Peyer's patch (tissue), 4 donors: ENCODE results near the gene SSPN. TPM values are rescaled to one million over a fixed set of nuclear protein-coding genes. Genes with fewer than 3 reads are reported as not detected.

Experiments used
- DNase-seq, 3 donors: peaks; one replicate each; pipeline ENCODE4 v3.0.0-alpha.2; 2017 to 2019
- H3K27ac ChIP-seq, 4 donors: fragments of 200-600 bp; sonication (generic); one replicate each; pipeline ENCODE4 v1.5.1; 2016 to 2019
- H3K27me3 ChIP-seq, 2 donors: fragments of 200-600 bp; sonication (generic); one replicate each; pipeline ENCODE4 v1.5.1; 2019
- H3K36me3 ChIP-seq, 3 donors: fragments of 200-600 bp; sonication (generic); one replicate each; pipeline ENCODE4 v1.5.1; 2016 to 2019
- H3K4me1 ChIP-seq, 4 donors: fragments of 200-600 bp; sonication (generic); one replicate each; pipeline ENCODE4 v1.5.1; 2016 to 2019
- H3K4me3 ChIP-seq, 4 donors: fragments of 200-600 bp; sonication (generic); 1 replicate in 3 of 4; 2 replicates in 1 of 4; pipeline ENCODE4 v1.5.1; 2016 to 2019; ENCODE audit warnings: mild to moderate bottlenecking in 1 of 4
- H3K9me3 ChIP-seq, 4 donors: fragments of 200-600 bp; sonication (generic); one replicate each; pipeline ENCODE4 v1.5.1; 2016 to 2019; ENCODE audit warnings: mild to moderate bottlenecking in 1 of 4
- POLR2A ChIP-seq, 2 donors: fragments of 450-650 bp; IDR thresholded peaks; one replicate each; pipeline ENCODE4 v1.5.1; 2017; ENCODE audit warnings: antibody characterized with exemption in 2 of 2, mild to moderate bottlenecking in 2 of 2, moderate library complexity in 2 of 2
- total RNA-seq, 4 donors: library from RNA; depleted of rRNA; stranded (reverse); fragments of >200 nt; gene quantifications; one replicate each; pipeline ENCODE4 v1.1.0, GENCODE V29; 2016
- TF ChIP-seq, protein P1 (sequence below), 6 experiments: fragments of 450-650 bp in 4 of 6; fragments of 200-600 bp in 2 of 6; sonication (generic) in 1 of 6; IDR thresholded peaks; one replicate each; pipeline ENCODE4 v1.5.1; 2017 to 2019; ENCODE audit warnings: antibody characterized with exemption in 6 of 6, mild to moderate bottlenecking in 3 of 6, moderate library complexity in 1 of 6

The SSPN gene
- total RNA-seq, 4 donors from 2014 or later = 3.0 to 10.9 (median 6.5) TPM

DNA sequence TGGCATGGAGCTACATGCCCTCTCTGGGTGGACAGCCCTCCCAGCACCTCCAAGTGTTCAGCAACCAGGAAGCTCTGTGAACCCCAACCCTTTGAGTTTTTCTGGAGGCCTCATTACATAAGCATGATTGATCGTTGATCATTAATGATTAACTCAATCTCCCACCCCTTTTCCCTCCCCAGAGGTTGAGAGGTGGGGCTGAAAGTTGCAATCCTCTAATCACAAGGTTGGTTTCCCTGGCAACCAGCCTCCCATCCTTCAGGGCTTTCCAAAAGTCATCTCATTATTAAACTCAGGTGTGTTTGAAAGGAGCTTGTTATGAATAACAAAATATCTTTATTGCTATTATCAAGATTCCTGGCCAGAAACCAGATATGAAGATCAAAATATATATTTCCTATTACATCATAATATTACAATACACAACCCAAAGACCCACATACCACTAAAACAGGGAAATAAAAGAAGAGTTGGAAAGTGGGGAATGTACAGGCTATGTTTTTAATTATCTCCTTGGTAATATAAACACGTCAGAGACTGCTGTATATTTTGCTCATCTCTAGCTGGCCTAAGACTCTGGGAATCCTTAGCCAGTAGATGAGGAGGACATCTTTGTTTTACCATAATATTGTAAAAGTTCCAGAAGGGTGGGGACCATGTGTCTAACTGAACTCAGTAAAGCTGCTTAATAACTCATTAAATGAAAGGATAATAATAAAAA, 73.6 kb downstream of the SSPN start:
- Histone ChIP-seq H3K36me3 (no peaks in the 10 kb centered on the region), H3K4me1 (peaks cover 0 to 17% (median 0%) of the 10 kb centered on the region in 4 donors), H3K4me3 (no peak overlapping the region), H3K27me3 (no peaks in the 10 kb centered on the region), H3K27ac (no peak overlapping the region), H3K9me3 (no peaks in the 10 kb centered on the region)
- TF ChIP-seq POLR2A (IDR thresholded peaks at IDR 0.05) = no peak
- TF ChIP-seq, protein P1, sequence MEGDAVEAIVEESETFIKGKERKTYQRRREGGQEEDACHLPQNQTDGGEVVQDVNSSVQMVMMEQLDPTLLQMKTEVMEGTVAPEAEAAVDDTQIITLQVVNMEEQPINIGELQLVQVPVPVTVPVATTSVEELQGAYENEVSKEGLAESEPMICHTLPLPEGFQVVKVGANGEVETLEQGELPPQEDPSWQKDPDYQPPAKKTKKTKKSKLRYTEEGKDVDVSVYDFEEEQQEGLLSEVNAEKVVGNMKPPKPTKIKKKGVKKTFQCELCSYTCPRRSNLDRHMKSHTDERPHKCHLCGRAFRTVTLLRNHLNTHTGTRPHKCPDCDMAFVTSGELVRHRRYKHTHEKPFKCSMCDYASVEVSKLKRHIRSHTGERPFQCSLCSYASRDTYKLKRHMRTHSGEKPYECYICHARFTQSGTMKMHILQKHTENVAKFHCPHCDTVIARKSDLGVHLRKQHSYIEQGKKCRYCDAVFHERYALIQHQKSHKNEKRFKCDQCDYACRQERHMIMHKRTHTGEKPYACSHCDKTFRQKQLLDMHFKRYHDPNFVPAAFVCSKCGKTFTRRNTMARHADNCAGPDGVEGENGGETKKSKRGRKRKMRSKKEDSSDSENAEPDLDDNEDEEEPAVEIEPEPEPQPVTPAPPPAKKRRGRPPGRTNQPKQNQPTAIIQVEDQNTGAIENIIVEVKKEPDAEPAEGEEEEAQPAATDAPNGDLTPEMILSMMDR (IDR thresholded peaks at IDR 0.05) = no peak
- DNase-seq = no peak

DNA sequence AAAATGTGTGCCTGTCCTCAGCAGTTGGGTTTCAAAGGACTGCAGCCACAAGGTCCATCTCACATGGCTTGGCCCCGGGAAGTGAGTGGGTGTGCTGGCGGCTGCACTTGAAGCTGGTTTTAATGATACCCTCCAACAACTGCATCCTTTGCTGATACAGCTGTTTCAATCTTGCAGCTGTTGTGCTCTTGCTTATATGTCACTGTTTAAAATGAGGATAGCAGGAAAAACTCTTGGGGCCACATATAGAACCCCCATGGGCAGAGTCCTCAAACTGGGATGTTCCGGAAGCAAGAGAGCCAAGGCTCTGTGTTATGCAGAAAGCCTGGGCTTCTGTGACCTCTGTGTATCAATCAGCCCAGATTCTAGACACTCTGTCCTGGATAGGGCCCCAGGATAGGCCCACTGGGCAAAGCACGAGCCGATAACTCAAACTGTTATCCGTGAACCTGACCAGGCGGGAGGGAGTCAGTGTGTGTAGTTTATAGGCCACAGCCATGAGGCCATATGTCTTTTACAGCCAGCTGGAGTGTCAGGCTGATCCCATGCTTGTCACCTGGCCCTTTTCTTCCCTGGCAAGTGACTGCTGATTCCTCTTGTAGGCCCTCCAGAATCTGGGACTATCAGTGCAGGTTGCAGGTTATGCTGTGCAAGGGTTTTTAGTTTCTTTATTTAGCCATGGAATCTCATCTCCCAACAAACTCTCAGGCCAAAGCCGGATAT, 74.3 kb downstream of the SSPN start:
- TF ChIP-seq, protein P1 (IDR thresholded peaks at IDR 0.05) = no peak
- no peak for TF ChIP-seq POLR2A (IDR thresholded peaks at IDR 0.05)
- no peaks in the 10 kb centered on the region for H3K9me3 ChIP-seq
- no peaks in the 10 kb centered on the region for H3K36me3 ChIP-seq
- H3K27me3 ChIP-seq = no peaks in the 10 kb centered on the region
- H3K4me1 ChIP-seq = peaks cover 0 to 22% (median 6%) of the 10 kb centered on the region in 4 donors
- H3K27ac ChIP-seq = no peak overlapping the region
- no peak overlapping the region for H3K4me3 ChIP-seq
- no peak for DNase-seq

DNA sequence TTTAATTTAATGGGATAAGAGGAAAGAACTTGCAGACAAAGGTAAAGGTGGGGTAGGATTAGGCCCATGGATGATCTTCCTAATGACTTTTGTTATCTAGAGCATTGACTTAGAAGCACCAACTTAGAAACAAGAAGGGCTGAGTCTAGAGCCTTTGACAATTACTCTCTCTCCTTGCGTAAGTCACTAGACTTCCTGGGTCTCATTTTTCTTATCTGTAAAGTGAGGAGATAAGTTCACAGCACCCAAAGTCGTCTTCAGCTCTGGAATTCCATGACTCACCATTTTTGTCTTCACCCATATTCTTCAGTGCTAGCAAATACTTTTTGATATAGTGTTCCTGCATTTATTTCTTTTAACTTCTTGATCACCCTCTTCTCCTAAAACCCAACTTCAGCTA, 75.7 kb downstream of the SSPN start:
- Histone ChIP-seq H3K27me3 (no peaks in the 10 kb centered on the region), H3K4me1 (peaks cover 0 to 22% (median 10%) of the 10 kb centered on the region in 4 donors), H3K4me3 (no peak overlapping the region), H3K36me3 (no peaks in the 10 kb centered on the region), H3K27ac (no peak overlapping the region), H3K9me3 (no peaks in the 10 kb centered on the region)
- no peak for DNase-seq
- TF ChIP-seq, protein P1 (IDR thresholded peaks at IDR 0.05) = no peak

DNA sequence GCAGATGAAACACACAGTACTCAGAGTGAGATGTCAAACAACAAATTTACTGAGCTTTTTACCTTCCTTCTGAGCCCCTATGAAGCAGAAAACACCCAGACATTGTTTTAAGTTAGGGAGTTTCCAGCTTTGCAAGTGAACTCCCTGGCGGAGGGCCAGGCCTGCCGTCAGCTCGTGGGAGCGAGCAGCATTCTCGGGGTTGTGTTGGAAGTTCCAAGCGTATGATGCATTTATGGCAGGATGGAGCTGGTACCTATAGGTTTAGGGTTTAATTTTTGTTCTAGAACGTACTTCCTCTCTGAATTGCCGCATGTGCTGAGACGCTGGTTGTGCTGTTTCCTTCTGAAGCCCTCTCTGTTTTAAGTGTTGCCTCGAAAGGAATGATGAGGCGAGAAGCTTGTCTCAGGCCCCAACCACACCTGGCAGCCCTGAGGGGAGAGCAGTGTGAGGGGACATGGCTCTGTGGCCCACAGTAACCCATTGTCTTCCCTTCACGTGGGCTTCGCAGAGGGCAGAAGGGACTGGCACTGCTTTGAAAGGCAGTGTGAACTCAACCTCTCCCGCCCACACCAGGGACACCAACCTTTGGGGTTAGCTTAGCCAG, 76.6 kb downstream of the SSPN start:
- Histone ChIP-seq H3K4me1 (peaks cover 0 to 22% (median 10%) of the 10 kb centered on the region in 4 donors), H3K4me3 (no peak overlapping the region)

DNA sequence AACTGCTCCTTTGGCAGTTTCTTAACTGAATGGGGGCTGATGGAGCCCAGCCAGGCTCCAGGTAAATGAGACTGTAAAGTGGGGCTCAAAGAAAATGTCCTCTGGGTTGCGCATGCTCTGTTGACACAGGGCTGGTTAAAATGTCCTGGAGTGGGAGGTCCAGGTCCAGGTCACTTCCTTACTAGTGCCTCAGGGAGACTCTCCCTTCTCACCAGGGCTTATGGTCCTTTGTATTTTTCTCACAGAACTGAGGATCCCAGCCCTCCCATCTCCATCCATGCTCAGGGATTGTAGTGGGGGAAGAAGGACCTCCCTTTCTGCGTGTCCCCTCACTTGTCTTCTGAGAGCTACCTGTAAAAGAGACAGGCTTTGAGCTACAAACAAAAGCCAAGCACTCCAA, 77.5 kb downstream of the SSPN start:
- H3K27ac ChIP-seq = no peak overlapping the region
- no peak for TF ChIP-seq POLR2A (IDR thresholded peaks at IDR 0.05)
- TF ChIP-seq, protein P1 (IDR thresholded peaks at IDR 0.05) = no peak
- no peaks in the 10 kb centered on the region for H3K27me3 ChIP-seq
- no peaks in the 10 kb centered on the region for H3K9me3 ChIP-seq
- no peak for DNase-seq
- H3K4me1 ChIP-seq = peaks cover 0 to 22% (median 10%) of the 10 kb centered on the region in 4 donors
- no peaks in the 10 kb centered on the region for H3K36me3 ChIP-seq
- no peak overlapping the region for H3K4me3 ChIP-seq

More for the DNA sequence above, 76.6 kb downstream of the SSPN start:
- TF ChIP-seq POLR2A (IDR thresholded peaks at IDR 0.05) = no peak
- TF ChIP-seq, protein P1 (IDR thresholded peaks at IDR 0.05) = no peak
- Histone ChIP-seq H3K27ac (no peak overlapping the region), H3K9me3 (no peaks in the 10 kb centered on the region), H3K27me3 (no peaks in the 10 kb centered on the region), H3K36me3 (no peaks in the 10 kb centered on the region)
- peak; percentile 32 to 78 (median 73) for DNase-seq
